A549 (cell line): ENCODE results near the gene FAM181A.

Experiments used
- EP300 ChIP-seq, 2 experiments: fragments of >200 bp; sonication (Bioruptor Twin); formaldehyde crosslinking; IDR thresholded peaks; 2 replicates in 1 of 2; 3 replicates in 1 of 2; pipeline ENCODE4 v1.6.1; 2016 to 2017
- SREBF2 ChIP-seq: fragments of 450-650 bp; IDR thresholded peaks from 2 replicates; pipeline ENCODE4 v1.6.1; 2014; ENCODE audit warnings: mild to moderate bottlenecking, moderate library complexity
- TF ChIP-seq, protein P1 (sequence below): fragments of >200 bp; sonication (Bioruptor Twin); formaldehyde crosslinking; IDR thresholded peaks from 3 replicates; pipeline ENCODE4 v1.5.1; 2016

- TF ChIP-seq, protein P1, sequence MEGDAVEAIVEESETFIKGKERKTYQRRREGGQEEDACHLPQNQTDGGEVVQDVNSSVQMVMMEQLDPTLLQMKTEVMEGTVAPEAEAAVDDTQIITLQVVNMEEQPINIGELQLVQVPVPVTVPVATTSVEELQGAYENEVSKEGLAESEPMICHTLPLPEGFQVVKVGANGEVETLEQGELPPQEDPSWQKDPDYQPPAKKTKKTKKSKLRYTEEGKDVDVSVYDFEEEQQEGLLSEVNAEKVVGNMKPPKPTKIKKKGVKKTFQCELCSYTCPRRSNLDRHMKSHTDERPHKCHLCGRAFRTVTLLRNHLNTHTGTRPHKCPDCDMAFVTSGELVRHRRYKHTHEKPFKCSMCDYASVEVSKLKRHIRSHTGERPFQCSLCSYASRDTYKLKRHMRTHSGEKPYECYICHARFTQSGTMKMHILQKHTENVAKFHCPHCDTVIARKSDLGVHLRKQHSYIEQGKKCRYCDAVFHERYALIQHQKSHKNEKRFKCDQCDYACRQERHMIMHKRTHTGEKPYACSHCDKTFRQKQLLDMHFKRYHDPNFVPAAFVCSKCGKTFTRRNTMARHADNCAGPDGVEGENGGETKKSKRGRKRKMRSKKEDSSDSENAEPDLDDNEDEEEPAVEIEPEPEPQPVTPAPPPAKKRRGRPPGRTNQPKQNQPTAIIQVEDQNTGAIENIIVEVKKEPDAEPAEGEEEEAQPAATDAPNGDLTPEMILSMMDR = no peak
- no peak for TF ChIP-seq SREBF2
- no peak for TF ChIP-seq EP300 (IDR thresholded peaks at IDR 0.05)
Measured at GRCh38 chr14:93960108-93960475, 32.9 kb downstream of the FAM181A start.
